NCI-H2196 treated with DMSO at 0.1 percent for 48 hours (cell line): ENCODE data around the gene TMEM17.
"Not testable (repeated sequence)": the region's sequence is repeated elsewhere in the genome, so short reads cannot be mapped to it uniquely, and the experiment has no call there.

Experiments used
- DNase-seq: peaks from one replicate; lab custom pipeline; 2025; ENCODE audit not compliant: unreplicated experiment; lab: John Stamatoyannopoulos, UW

TMEM17 gene, protein sequence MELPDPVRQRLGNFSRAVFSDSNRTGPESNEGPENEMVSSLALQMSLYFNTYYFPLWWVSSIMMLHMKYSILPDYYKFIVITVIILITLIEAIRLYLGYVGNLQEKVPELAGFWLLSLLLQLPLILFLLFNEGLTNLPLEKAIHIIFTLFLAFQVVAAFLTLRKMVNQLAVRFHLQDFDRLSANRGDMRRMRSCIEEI

DNA sequence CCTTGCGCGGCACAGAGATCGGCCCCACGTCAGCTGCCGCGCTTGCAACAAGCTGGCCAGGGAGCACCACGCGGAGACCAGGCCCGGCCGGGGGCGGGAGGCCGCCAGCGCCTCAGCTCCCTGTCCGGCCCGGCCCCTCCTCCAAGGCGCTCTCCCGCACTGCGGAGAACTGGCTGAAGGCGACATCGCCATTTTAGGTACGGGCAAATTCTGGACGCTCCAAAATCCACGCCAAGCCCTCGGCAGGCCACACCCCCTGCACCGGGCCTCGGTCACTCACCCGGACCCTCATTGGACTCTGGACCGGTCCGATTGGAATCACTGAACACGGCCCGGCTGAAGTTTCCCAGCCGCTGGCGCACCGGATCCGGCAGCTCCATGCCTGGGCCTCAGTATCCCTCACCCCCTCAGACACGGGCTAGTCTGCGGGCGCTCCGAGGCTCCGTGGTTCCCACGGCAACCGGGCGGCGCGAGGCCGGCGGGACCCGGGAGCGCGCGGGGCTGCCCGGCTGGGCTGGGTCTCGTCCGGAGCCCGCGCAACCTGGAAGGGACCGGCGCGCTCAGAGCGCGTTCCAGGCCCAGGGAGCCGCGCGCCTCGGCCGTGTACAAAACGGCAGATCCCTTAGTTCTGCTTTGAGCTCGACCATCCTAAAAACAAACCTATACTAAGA lies at the start of gene TMEM17:
TSS of gene TMEM17 (minus strand) at position 446 of the 671 bp plus-strand sequence. CDS start at position 380, 66 bp downstream.
- DNase-seq = peak; percentile 45

DNA sequence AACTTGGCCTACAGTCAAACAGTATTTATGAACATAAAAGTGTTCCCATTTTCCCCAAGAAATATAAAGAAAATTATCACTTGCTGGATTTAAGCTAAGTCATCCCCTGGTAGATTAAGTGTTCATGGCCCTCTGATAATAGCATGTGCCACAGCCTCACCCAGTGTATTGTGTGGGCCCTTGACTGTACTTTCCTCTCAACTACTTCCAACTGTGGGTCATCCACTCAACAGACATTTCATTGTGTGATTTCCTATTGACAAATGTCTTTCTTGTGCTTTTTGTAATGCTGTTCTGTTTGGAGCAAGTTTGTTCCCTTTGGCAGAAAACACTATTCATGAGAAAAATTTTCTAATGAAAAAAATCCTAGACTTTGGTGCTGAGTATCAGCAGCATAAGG lies 48.4 kb upstream of the TMEM17 start:
- no peak for DNase-seq

GRCh38 chr2:62550461-62550860 lies 44.5 kb upstream of the TMEM17 start:
- no peak for DNase-seq

DNA sequence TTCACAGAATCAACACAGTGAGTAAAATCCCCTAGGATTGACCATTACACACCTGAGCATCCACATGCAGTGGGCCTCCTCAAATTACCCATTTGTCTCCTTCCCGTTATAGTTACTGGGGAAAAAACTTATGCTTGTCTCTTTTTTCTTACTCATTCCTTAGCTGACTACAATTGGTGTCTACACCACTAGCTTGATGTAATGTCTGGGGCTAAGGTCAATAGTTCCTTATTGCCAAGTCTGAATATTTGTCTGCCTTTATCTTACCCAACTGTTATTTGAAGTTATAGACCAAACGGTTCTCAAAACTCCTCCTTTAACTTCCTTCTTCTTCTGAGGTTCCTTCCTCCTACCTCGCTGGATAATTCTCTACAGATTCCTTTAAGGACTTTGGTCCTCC lies 41.9 kb upstream of the TMEM17 start:
- no peak for DNase-seq

DNA sequence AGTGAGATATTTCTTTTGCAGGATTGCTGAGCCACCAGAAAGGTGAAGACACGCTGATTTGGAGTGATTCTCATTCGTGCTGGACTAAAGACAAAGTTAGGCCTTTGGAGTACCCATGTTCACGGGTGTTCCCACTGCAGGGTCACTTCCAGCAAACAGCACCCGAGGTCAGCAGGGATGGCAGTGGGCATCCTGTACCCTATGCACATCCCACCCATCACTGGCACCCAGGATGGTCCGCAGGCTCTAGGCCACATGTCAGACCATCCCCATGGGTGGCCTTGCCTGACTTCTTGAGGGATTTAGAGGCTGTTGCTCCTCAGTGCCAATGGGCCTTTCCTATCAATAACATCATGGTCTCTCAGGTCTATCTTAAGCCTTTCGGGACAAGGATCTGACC lies 39.3 kb upstream of the TMEM17 start:
- DNase-seq = no peak

DNA sequence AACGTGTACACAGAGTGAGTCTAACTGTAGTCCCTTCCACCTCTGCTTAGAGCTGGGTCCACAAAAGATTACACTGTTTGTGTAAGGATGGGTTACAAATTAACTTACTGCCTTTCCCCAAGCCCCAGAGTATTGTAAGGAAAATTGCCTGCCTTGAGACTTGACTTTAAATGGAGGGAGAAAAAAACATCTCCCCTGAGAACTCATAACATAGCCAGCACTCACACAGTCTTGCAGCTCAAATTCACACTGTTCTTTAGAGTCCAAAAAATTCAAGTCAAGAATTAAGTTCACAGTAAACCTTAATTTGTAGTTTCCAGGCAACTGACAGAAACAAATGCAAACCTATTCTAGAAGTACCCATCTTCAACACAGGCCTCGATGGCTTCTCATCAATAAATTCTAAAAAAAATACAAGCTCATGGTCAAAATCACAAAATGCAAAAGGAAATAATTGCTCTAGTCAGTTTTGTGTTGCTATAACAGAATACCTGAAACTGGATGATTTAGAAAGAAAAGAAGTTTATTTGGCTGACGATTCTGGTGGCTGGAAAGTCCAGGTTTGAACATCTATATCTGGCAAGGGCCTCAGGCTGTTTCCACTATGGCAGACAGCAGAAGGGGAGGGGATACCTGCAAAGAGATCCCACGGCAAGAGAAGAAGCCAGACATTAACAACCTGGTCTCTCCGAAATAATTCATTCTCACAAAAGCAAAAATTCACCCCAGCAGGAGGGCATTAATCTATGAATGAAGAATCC lies 34.6 kb upstream of the TMEM17 start:
- DNase-seq = no peak

DNA sequence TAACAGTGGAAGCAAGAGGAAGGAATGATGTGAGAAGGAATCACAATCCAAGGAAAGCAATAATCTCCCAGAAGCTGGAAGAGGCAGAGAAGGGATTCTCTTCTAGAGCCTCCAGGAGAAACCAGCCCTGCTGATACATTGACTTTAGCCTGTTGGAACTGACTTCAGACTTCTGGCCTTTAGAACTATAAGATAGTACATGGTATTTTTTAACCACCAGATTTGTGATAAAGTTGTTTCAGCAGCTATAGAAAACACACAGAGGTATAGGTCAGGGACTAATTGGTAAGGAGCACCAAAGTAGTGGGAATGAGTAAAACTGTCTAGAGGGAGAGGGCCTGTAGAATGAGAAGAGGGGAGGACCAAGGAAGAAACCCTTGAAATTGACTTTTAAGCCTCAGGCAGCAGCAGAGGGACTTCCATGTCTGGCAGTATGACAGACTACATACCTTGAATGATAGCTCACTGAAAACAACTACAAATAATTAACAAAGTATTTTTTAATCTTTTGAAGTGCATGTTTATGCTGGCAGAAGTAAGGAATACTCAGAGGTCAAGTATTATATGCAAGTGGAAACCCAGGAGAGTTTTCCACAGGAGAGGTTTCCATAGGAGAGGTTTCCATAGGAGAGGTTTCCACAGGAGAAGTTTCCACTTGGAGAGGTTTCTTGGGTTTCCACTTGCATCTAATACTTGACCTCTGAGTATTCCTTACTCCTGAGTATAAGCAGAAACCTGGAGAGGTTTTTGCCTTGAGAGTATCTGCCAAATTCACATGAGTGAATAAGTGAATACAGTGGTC lies 33.8 kb upstream of the TMEM17 start:
- no peak for DNase-seq

DNA sequence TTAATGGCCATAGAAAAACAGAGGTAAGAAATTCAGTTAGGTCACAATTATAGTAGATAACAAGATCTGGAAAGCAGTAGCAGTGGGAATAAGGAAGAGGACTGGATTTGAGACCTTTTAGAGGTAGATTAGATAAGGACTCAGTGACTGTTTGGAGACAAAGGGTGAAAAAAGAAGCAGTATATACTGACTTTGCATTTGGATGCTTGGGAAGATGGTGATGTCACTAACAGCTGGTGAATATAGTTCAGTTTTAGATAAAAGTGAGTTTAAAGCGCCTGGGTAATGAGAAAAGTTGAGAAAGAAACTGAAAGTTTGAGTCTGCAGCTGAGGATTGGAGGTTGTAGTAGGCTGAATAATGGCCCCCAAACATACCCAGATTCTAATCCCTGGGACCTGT lies 32.8 kb upstream of the TMEM17 start:
- DNase-seq = no peak

GRCh38 chr2:62537814-62538213 lies 31.8 kb upstream of the TMEM17 start:
- no peak for DNase-seq

DNA sequence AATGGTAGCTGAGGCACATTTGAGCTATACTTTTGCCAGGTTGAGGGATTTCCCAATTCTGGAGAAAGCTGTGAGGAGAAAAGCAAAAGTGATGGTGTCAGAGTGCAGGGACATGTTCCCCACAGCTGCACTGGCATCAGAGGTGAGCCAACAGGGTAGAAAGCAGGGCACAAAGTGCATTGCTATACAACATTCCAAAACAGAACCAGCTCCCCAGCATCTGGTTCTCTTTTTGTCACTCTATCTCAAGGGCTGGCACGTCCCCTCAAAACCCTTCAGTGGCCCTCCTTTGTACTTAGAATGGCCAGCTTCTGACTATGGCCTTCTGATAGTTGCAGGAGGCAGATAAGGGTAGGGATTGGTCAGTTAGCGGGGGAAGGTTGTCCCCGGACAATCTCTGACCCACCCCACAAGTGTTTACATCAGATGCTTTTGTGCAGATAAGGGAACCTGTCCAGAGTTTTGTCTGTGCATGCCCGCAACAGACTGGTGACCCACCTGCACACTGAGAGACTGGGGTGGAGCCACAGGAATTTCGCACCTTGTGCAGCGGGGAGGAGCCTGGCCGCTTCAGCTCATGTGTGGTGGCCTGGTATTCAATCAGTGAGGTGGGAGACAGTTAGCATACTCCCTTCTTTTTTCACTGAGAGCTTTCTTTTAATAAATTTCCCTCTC lies 31.0 kb upstream of the TMEM17 start:
- no peak for DNase-seq

- DNase-seq = not testable (repeated sequence)
These were observed 29.5 kb upstream of the TMEM17 start for GRCh38 chr2:62535521-62535920.

DNA sequence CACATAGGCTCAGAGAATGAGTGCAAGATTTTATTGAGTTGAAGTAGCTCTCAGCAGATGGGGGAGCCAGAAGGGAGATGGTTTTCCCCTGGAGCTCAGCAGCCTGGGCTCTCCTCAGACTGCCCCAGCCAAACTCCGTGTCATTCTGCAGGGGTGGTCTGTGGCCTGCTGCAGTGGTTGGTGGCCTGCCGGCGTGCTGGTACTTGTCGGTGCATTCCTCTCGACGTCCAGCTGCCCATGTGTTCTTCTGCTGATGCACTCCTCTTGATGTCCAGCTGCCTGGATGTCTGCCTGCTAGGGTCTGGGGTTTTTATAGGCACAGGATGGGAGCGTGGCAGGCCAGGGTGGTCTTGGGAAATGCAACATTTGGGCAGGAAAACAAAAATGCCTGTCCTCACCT lies 25.6 kb upstream of the TMEM17 start:
- no peak for DNase-seq

GRCh38 chr2:62529758-62530157 lies 23.8 kb upstream of the TMEM17 start:
- DNase-seq = no peak

DNA sequence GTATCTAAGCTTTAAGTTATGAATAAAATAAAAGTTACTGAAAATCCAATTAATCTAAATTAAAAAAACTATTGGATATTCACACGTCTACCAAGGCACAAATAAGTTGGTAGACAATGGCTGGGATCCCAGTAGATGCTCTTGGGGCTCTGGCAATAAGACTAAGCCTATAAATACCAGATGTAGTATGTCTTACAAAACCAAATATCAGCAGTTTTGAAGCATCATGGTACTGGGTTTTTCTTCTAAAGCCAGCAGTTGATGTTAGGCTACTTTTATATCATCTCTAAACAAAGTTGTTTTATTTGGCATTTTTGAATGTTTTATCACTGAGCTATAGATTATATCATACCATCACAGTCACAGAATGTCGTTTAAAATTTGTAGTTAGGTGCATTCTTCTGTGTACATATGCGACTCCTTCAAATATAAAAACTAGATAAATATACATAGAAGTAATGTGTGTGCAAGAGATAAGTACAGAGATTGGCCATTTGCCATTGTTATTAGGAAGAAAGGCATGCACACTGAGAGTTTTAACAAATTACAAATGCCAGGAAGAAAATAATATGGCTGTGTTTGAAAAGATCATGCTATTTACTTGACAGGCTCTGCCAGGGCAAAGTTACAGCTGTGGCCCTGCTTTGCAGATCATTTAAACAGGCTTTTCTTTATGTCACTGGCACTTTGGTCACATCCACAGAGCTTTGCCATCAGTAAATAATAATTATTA lies 21.6 kb upstream of the TMEM17 start:
- no peak for DNase-seq

DNA sequence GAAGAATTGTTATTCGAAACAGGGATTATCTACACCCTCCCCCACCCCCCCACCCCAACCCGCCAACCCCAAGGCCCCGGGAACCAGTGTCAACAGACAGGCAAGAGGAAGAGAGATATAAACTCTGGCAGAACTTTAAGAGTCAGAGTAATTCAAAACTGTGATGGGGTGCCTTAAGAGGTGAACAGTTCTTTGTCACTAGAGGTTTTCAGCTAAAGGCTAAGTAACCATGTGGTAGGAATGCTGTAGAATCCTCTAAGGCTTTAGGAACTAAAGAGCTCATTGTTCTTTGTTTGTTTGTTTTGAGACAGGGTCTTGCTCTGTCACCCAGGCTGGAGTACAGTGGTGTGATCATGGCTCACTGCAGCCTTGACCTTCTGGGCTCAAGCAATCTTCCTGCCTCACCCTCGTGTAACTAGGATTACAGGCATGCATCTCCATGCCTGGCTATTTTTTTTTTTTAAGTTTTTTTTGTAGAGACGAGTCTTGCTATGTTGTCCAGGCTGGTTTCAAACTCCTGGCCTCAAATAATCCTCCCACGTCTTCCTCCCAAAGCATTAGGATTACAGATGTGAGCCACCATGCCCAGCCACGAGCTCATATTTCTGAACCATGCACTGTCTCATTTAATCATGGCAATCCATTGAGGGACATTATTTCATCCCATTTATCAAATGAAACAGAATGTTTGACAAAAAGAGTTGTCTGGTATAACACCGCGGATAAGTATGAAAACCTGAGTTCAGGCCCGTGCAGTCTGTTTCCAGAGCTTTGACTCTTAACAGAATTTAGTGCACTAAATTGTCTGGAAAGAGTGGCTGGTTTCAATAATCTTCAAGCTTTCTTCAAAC lies 20.8 kb upstream of the TMEM17 start:
- no peak for DNase-seq

GRCh38 chr2:62525549-62526269 lies 19.7 kb upstream of the TMEM17 start:
- no peak for DNase-seq

GRCh38 chr2:62524293-62524941 lies 18.4 kb upstream of the TMEM17 start:
- DNase-seq = no peak

DNA sequence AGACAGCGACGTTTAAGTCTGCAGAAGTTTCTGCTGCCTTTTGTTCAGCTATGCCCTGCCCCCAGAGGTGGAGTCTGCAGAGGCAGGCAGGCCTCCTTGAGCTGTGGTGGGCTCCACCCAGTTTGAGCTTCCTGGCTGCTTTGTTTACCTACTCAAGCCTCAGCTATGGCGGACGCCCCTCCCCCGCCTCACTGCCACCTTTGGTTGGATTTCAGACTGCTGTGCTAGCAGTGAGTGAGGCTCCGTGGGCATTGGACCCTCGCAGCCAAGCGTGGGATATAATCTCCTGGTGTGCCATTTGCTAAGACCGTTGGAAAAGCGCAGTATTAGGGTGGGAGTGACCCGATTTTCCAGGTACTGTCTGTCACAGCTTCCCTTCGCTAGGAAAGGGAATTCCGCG lies 15.1 kb upstream of the TMEM17 start:
- not testable (repeated sequence) for DNase-seq
